Epithelial cell of proximal tubule (primary cell): ENCODE results near the gene UBE2G2. TPM values are rescaled to one million over a fixed set of nuclear protein-coding genes. Genes with fewer than 3 reads are reported as not detected.

Experiments
- DNase-seq: peaks from one replicate; pipeline ENCODE4 v3.0.0-alpha.2; 2011; ENCODE audit warnings: low read depth
- H3K4me3 ChIP-seq: 2 replicates; pipeline ENCODE4 v1.5.1; 2011; ENCODE audit warnings: low read depth, mild to moderate bottlenecking, low read length
- CTCF ChIP-seq: conservative IDR thresholded peaks from 2 replicates; pipeline ENCODE4 v1.5.1; 2012; ENCODE audit warnings: low read depth, mild to moderate bottlenecking, low read length
- total RNA-seq: library from RNA; depleted of rRNA; stranded (reverse); fragments of >200 nt; gene quantifications from 2 replicates; pipeline ENCODE4 v1.2.3, GENCODE V29; 2015

UBE2G2 gene
- total RNA-seq, 1 donor from 2014 or later: 29.6 TPM

- no peak for TF ChIP-seq CTCF
- DNase-seq: no peak
- H3K4me3 ChIP-seq: no peak overlapping the region
Measured at GRCh38 chr21:44767834-44768831, 33.5 kb downstream of the UBE2G2 start.

- no peak for TF ChIP-seq CTCF
- DNase-seq: no peak
- no peak overlapping the region for H3K4me3 ChIP-seq
Measured at GRCh38 chr21:44766818-44767354, 34.7 kb downstream of the UBE2G2 start.

- TF ChIP-seq CTCF: no peak
- H3K4me3 ChIP-seq: no peak overlapping the region
- no peak for DNase-seq
Measured at GRCh38 chr21:44766014-44766817, 35.4 kb downstream of the UBE2G2 start.

- TF ChIP-seq CTCF: no peak
- no peak for DNase-seq
- H3K4me3 ChIP-seq: no peak overlapping the region
Measured at GRCh38 chr21:44765231-44766013, 36.2 kb downstream of the UBE2G2 start.

GRCh38 chr21:44764319-44765230 is 37.0 kb downstream of the UBE2G2 start:
- DNase-seq: no peak
- no peak overlapping the region for H3K4me3 ChIP-seq
- TF ChIP-seq CTCF: no peak
